Neural cell (in vitro differentiated cells): ENCODE data around the gene RAB5B. TPM values are rescaled to one million over a fixed set of nuclear protein-coding genes. Genes with fewer than 3 reads are reported as not detected.

ENCODE experiments used
- H2AFZ ChIP-seq: fragments of 200-600, 300-800 bp; sonication (generic), shearing (Covaris generic); 2 replicates; pipeline ENCODE4 v1.6.0; 2014; ENCODE audit warnings: low read depth, mild to moderate bottlenecking, antibody characterized with exemption, low read length, moderate library complexity
- H3F3A ChIP-seq: fragments of 200-600 bp; shearing (Covaris generic); 2 replicates; pipeline ENCODE4 v1.6.1; 2016; ENCODE audit warnings: mild to moderate bottlenecking, moderate library complexity, mixed read lengths, antibody characterized with exemption, low read length; ENCODE audit not compliant: insufficient read depth, poor library complexity, severe bottlenecking
- H3K27ac ChIP-seq: fragments of 200-600, 300-800 bp; sonication (generic), shearing (Covaris generic); 2 replicates; pipeline ENCODE4 v1.5.1; 2014; ENCODE audit warnings: mild to moderate bottlenecking, low read length, moderate library complexity
- H3K27me3 ChIP-seq: fragments of 300-800, 200-600 bp; sonication (generic), shearing (Covaris generic); 2 replicates; pipeline ENCODE4 v1.6.0; 2014; ENCODE audit warnings: mild to moderate bottlenecking, low read depth, low read length, moderate library complexity; ENCODE audit not compliant: insufficient read depth
- H3K36me3 ChIP-seq: fragments of 300-800, 200-600 bp; sonication (generic), shearing (Covaris generic); 2 replicates; pipeline ENCODE4 v1.5.1; 2014; ENCODE audit warnings: mild to moderate bottlenecking, antibody characterized with exemption, low read length, moderate library complexity; ENCODE audit not compliant: insufficient read depth
- H3K4me2 ChIP-seq: fragments of 300-800, 200-600 bp; sonication (generic), shearing (Covaris generic); 2 replicates; pipeline ENCODE4 v1.6.0; 2014; ENCODE audit warnings: mild to moderate bottlenecking, low read length
- H3K4me3 ChIP-seq: fragments of 300-800, 200-600 bp; sonication (generic), shearing (Covaris generic); 2 replicates; pipeline ENCODE4 v1.5.1; 2014; ENCODE audit warnings: mild to moderate bottlenecking, low read length, moderate library complexity
- H3K79me2 ChIP-seq: fragments of 200-600 bp; shearing (Covaris generic); replicated peaks from 2 replicates; pipeline ENCODE4 v1.6.0; 2014; ENCODE audit warnings: mild to moderate bottlenecking, low read length, moderate library complexity; ENCODE audit not compliant: insufficient read depth
- H3K9ac ChIP-seq: fragments of 300-800, 200-600 bp; sonication (generic), shearing (Covaris generic); 2 replicates; pipeline ENCODE4 v1.6.1; 2016; ENCODE audit warnings: mild to moderate bottlenecking, low read length, mixed read lengths
- H3K9me2 ChIP-seq: fragments of 200-600 bp; shearing (Covaris generic); 2 replicates; pipeline ENCODE4 v1.6.1; 2016; ENCODE audit warnings: mild to moderate bottlenecking, low read length, mixed read lengths; ENCODE audit not compliant: insufficient read depth
- H3K9me3 ChIP-seq: fragments of 200-600, 300-800 bp; sonication (generic), shearing (Covaris generic); 2 replicates; pipeline ENCODE4 v1.6.1; 2016; ENCODE audit warnings: mild to moderate bottlenecking, mixed run types, low read length, moderate library complexity, mixed read lengths
- H4K20me1 ChIP-seq: fragments of 200-600 bp; shearing (Covaris generic); 2 replicates; pipeline ENCODE4 v1.6.1; 2016; ENCODE audit warnings: mild to moderate bottlenecking, mixed run types; ENCODE audit not compliant: insufficient read depth
- EP300 ChIP-seq: fragments of 450-650 bp; conservative IDR thresholded peaks from 2 replicates; pipeline ENCODE4 v1.6.1; 2014; ENCODE audit warnings: antibody characterized with exemption, mild to moderate bottlenecking, moderate library complexity; ENCODE audit not compliant: poor library complexity, severe bottlenecking
- EZH2 ChIP-seq: fragments of 200-600, 300-800 bp; shearing (Covaris generic), sonication (generic); IDR thresholded peaks from 2 replicates; pipeline ENCODE4 v1.6.1; 2014; ENCODE audit warnings: antibody characterized with exemption, low read length, borderline replicate concordance, mild to moderate bottlenecking; ENCODE audit not compliant: insufficient read depth, poor library complexity, severe bottlenecking
- MXI1 ChIP-seq: fragments of 450-650 bp; conservative IDR thresholded peaks from 2 replicates; pipeline ENCODE4 v1.6.1; 2014; ENCODE audit warnings: antibody characterized with exemption, mild to moderate bottlenecking; ENCODE audit not compliant: poor library complexity, severe bottlenecking
- POLR2AphosphoS5 ChIP-seq: IDR thresholded peaks from 2 replicates; pipeline ENCODE4 v1.6.1; 2012
- RAD21 ChIP-seq: fragments of 450-650 bp; conservative IDR thresholded peaks from 2 replicates; pipeline ENCODE4 v1.6.1; 2014; ENCODE audit warnings: antibody characterized with exemption, mild to moderate bottlenecking, moderate library complexity
- SMC3 ChIP-seq: fragments of 450-650 bp; conservative IDR thresholded peaks from 2 replicates; pipeline ENCODE4 v1.6.1; 2014; ENCODE audit warnings: antibody characterized with exemption, mild to moderate bottlenecking, moderate library complexity; ENCODE audit not compliant: poor library complexity
- TAF1 ChIP-seq: IDR thresholded peaks from 2 replicates; pipeline ENCODE4 v1.6.1; 2012; ENCODE audit warnings: low read depth
- polyA plus RNA-seq: library from polyadenylated mRNA; depleted of rRNA; stranded (reverse); fragments of >200 nt; gene quantifications from 2 replicates; pipeline ENCODE4 v1.2.3, GENCODE V29; 2014
- TF ChIP-seq, protein P1 (sequence below): fragments of 450-650 bp; IDR thresholded peaks from 2 replicates; pipeline ENCODE4 v1.5.1; 2014; ENCODE audit warnings: antibody characterized with exemption, mild to moderate bottlenecking, moderate library complexity; ENCODE audit not compliant: poor library complexity, severe bottlenecking
- TF ChIP-seq, protein P2 (sequence below): IDR thresholded peaks from 2 replicates; pipeline ENCODE4 v1.6.1; 2012; ENCODE audit warnings: borderline replicate concordance

Gene RAB5B
- polyA plus RNA-seq, 1 donor from 2014 or later, result 39.6 TPM

DNA sequence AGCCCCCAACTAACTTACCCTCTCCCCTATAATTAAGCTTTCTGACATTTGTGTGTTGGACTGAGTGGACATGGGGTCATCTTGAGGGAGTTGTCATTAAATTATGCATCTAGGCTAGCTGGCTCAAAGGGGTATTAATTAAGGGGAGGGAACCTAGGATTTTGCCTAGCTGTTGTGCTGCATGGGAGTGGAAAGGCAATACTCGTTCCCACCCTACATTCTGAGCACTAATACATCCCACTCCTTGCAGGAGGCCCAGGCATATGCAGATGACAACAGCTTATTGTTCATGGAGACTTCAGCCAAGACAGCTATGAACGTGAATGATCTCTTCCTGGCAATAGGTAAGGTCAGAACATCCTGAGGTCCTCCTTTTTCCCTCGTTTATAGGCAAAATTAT, 17.2 kb downstream of the RAB5B start:
- Histone ChIP-seq H3K9me3 (no peaks in the 10 kb centered on the region), H4K20me1 (no peaks in the 10 kb centered on the region), H3F3A (no peaks in the 10 kb centered on the region), H3K36me3 (peaks cover 9% of the 10 kb centered on the region), H3K27ac (no peak overlapping the region), H3K4me2 (no peak overlapping the region), H3K79me2 (no peaks in the 10 kb centered on the region), H3K9ac (no peak overlapping the region), H3K4me3 (no peak overlapping the region), H3K27me3 (no peaks in the 10 kb centered on the region), H3K9me2 (no peaks in the 10 kb centered on the region), H2AFZ (no peak overlapping the region)
- TF ChIP-seq POLR2AphosphoS5 (no peak), SMC3 (no peak), MXI1 (no peak), EZH2 (no peak), TAF1 (no peak), RAD21 (no peak), EP300 (no peak)
- TF ChIP-seq, protein P1, sequence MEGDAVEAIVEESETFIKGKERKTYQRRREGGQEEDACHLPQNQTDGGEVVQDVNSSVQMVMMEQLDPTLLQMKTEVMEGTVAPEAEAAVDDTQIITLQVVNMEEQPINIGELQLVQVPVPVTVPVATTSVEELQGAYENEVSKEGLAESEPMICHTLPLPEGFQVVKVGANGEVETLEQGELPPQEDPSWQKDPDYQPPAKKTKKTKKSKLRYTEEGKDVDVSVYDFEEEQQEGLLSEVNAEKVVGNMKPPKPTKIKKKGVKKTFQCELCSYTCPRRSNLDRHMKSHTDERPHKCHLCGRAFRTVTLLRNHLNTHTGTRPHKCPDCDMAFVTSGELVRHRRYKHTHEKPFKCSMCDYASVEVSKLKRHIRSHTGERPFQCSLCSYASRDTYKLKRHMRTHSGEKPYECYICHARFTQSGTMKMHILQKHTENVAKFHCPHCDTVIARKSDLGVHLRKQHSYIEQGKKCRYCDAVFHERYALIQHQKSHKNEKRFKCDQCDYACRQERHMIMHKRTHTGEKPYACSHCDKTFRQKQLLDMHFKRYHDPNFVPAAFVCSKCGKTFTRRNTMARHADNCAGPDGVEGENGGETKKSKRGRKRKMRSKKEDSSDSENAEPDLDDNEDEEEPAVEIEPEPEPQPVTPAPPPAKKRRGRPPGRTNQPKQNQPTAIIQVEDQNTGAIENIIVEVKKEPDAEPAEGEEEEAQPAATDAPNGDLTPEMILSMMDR, result no peak
- TF ChIP-seq, protein P2, sequence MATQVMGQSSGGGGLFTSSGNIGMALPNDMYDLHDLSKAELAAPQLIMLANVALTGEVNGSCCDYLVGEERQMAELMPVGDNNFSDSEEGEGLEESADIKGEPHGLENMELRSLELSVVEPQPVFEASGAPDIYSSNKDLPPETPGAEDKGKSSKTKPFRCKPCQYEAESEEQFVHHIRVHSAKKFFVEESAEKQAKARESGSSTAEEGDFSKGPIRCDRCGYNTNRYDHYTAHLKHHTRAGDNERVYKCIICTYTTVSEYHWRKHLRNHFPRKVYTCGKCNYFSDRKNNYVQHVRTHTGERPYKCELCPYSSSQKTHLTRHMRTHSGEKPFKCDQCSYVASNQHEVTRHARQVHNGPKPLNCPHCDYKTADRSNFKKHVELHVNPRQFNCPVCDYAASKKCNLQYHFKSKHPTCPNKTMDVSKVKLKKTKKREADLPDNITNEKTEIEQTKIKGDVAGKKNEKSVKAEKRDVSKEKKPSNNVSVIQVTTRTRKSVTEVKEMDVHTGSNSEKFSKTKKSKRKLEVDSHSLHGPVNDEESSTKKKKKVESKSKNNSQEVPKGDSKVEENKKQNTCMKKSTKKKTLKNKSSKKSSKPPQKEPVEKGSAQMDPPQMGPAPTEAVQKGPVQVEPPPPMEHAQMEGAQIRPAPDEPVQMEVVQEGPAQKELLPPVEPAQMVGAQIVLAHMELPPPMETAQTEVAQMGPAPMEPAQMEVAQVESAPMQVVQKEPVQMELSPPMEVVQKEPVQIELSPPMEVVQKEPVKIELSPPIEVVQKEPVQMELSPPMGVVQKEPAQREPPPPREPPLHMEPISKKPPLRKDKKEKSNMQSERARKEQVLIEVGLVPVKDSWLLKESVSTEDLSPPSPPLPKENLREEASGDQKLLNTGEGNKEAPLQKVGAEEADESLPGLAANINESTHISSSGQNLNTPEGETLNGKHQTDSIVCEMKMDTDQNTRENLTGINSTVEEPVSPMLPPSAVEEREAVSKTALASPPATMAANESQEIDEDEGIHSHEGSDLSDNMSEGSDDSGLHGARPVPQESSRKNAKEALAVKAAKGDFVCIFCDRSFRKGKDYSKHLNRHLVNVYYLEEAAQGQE, result no peak

DNA sequence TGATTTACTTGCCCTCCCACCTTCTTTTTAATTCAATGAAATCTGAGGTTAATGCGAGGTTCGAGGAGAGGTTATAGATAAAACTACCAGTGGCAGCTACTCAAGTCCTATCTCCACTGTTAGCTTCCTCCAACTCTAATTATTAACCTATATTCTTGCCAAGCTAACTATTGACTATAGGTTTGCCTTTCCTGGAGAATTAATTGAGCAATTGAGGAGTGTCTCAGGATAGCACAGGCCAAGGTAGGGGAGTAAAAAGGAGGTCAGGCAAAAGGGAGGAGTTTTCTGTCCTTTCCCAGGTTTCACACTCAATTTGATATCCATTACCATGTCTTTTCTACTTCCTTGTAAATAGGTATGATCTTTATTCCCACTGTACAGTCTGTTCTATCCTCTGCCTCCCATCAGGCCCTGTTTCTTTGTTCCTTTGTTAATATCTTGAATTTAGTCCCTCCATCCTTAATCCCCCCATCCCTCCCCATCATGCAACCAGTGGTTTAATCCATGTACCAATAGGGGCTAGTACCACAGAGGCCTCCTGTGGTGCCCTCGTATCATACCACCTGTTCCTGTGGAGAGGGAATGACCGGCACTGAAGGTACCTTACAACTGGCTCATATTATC, 19.5 kb downstream of the RAB5B start:
- Histone ChIP-seq H3K4me3 (no peak overlapping the region), H3K4me2 (no peak overlapping the region), H4K20me1 (no peaks in the 10 kb centered on the region), H3K9me3 (no peaks in the 10 kb centered on the region), H3K79me2 (peaks cover 4% of the 10 kb centered on the region), H3K9me2 (no peaks in the 10 kb centered on the region), H3K36me3 (peaks cover 9% of the 10 kb centered on the region), H3F3A (no peaks in the 10 kb centered on the region), H3K27me3 (no peaks in the 10 kb centered on the region), H3K9ac (no peak overlapping the region), H3K27ac (no peak overlapping the region), H2AFZ (no peak overlapping the region)
- no peak for TF ChIP-seq TAF1
- no peak for TF ChIP-seq SMC3
- TF ChIP-seq, protein P2, result no peak
- TF ChIP-seq, protein P1, result no peak
- no peak for TF ChIP-seq MXI1
- TF ChIP-seq EZH2, result no peak
- TF ChIP-seq EP300, result no peak
- no peak for TF ChIP-seq RAD21
